Stimulated activated CD4-positive, alpha-beta T cell treated with anti-CD3 and anti-CD28 coated beads, Interleukin-2, amount 100 ng/mL, for 48 hours (primary cell): ENCODE data around the gene GTF2H2C_2.
"Not testable (repeated sequence)": the region's sequence is repeated elsewhere in the genome, so short reads cannot be mapped to it uniquely, and the experiment has no call there.

Source experiments
- DNase-seq, 2 donors: peaks; one replicate each; pipeline ENCODE4 v3.0.0-alpha.2; 2020

GTF2H2C_2 gene

GRCh38 chr5:70415117-70415516, at the start of gene GTF2H2C_2:
Gene GTF2H2C_2, plus strand, starts transcription at chr5:70415368.
- DNase-seq, result not testable (repeated sequence)

- DNase-seq, result peak; percentile 8 to 59
These were observed 14.0 kb upstream of the GTF2H2C_2 start for GRCh38 chr5:70400984-70401686.

- not testable (repeated sequence) for DNase-seq
These were observed 6.2 kb downstream of the GTF2H2C_2 start for GRCh38 chr5:70421322-70421721.

- not testable (repeated sequence) for DNase-seq
These were observed 8.0 kb downstream of the GTF2H2C_2 start for GRCh38 chr5:70423215-70423614.

GRCh38 chr5:70438518-70438917, 23.4 kb downstream of the GTF2H2C_2 start:
- DNase-seq, result not testable (repeated sequence)

- DNase-seq, result not testable (repeated sequence)
These were observed 34.4 kb downstream of the GTF2H2C_2 start for GRCh38 chr5:70449565-70449964.

- DNase-seq, result not testable (repeated sequence)
These were observed 36.2 kb downstream of the GTF2H2C_2 start for GRCh38 chr5:70451249-70451984.

GRCh38 chr5:70457093-70457492, 41.9 kb downstream of the GTF2H2C_2 start:
- not testable (repeated sequence) for DNase-seq

GRCh38 chr5:70459188-70459587, 44.0 kb downstream of the GTF2H2C_2 start:
- not testable (repeated sequence) for DNase-seq

- not testable (repeated sequence) for DNase-seq
These were observed 46.8 kb downstream of the GTF2H2C_2 start for GRCh38 chr5:70461984-70462383.

GRCh38 chr5:70464019-70464637, 49.0 kb downstream of the GTF2H2C_2 start:
- not testable (repeated sequence) for DNase-seq

GRCh38 chr5:70469926-70470509, 54.9 kb downstream of the GTF2H2C_2 start:
- not testable (repeated sequence) for DNase-seq
